IPS DF 4.7 (cell line): ENCODE results near the gene UFD1.

Source experiments
- DNase-seq: peaks from one replicate; pipeline ENCODE4 v3.0.0-alpha.2; 2013; ENCODE audit warnings: low spot score; ENCODE audit errors: extremely low read depth

Gene UFD1

GRCh38 chr22:19471572-19471971 lies 7.4 kb downstream of the UFD1 start:
- no peak for DNase-seq

GRCh38 chr22:19470010-19470409 lies 9.0 kb downstream of the UFD1 start:
- DNase-seq, result no peak

DNA sequence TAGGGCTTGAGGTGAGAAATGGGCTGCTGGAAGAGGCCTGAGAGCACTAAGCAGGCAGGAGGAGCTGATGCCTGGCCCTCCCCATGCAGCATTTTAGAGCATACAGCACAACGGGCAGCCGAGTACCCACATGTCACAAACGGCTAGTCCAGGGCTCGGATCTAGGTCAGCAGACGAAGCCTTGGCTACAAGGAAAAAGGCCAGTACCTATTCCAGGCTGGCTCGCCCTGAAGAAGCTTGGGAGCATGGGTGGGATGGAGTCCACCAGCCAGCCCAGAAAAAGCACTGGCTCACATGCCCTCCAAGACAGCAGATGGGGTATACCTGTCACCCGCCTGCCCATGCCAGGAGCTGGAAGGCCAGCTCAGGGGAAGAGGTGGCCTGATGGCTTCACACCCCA lies 9.6 kb downstream of the UFD1 start:
- DNase-seq, result no peak

DNA sequence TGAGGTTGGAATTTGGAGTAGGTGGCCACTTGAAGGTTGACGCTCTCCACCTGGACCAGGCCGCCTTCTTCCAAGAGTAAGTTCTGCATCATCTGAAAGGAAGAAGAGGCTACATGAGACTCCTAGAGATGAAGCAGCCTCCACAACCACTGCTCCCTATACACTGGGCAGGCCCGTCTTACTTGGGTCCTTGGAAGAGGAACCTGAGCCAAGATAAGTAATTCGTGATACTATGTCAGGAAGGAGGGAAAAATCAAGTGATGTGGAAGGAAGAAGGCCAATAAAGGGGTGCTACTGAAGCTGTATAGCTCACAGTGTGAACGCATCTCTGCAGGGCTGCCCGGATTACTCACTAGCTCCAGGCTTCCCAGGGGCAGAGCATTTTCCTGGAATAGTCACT lies 11.1 kb downstream of the UFD1 start:
- DNase-seq, result no peak

GRCh38 chr22:19466848-19467752 lies 11.9 kb downstream of the UFD1 start:
- DNase-seq, result no peak

DNA sequence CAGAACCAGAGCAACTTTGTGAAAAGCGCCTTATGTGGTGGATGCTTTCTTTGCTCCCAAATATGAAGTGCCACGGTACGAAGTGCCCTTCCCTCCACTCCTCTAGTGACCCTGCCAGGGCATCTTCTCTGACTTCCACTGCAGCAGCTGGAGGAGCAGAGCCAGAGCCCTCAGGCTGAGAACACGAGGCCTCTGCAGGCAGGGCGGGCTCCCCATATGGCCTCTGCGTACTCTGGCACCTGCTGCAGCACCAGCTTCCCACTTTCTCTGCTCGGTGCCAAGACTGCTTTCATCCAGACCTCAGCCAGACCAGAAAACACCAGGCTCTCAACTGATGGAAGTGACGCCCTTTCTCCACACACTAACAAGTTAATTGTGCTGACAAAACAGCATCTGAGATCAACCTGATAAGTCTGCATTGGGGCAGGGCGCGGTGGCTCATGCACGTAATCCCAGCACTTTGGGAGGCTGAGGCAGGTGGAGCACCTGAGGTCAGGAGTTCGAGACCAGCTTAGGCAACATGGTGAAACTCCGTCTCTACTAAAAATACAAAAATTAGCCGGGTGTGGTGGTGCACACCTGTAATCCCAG lies 12.8 kb downstream of the UFD1 start:
- no peak for DNase-seq

GRCh38 chr22:19464975-19465374 lies 14.0 kb downstream of the UFD1 start:
- no peak for DNase-seq

- DNase-seq, result no peak
Observed at GRCh38 chr22:19464546-19464945, 14.4 kb downstream of the UFD1 start.

- DNase-seq, result no peak
Observed at GRCh38 chr22:19463491-19464469, 15.2 kb downstream of the UFD1 start.

GRCh38 chr22:19463008-19463407 lies 16.0 kb downstream of the UFD1 start:
- no peak for DNase-seq

DNA sequence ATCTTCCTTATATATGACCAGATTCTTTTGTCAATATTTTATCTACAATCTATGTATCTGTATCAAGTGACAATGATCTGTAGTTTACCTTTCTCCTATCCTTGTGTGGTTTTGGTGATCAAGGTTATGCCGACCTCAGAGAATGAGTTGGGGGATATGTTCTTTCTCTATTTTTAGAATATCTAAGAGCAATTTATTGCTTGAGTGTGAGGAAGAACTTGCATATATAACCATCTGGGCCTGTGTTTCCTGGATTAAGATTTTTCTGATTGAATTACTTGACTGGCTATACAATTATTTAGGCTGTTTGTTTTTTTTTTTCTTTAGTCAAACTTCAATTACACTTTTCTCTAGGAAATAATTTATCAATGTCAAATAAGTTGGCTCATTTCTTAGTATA lies 17.5 kb downstream of the UFD1 start:
- DNase-seq, result no peak

- no peak for DNase-seq
Observed at GRCh38 chr22:19460036-19460435, 19.0 kb downstream of the UFD1 start.

- no peak for DNase-seq
Observed at GRCh38 chr22:19457828-19458428, 21.1 kb downstream of the UFD1 start.

- DNase-seq, result no peak
Observed at GRCh38 chr22:19456541-19456940, 22.5 kb downstream of the UFD1 start.

GRCh38 chr22:19455585-19456370 lies 23.2 kb downstream of the UFD1 start:
- DNase-seq, result no peak

DNA sequence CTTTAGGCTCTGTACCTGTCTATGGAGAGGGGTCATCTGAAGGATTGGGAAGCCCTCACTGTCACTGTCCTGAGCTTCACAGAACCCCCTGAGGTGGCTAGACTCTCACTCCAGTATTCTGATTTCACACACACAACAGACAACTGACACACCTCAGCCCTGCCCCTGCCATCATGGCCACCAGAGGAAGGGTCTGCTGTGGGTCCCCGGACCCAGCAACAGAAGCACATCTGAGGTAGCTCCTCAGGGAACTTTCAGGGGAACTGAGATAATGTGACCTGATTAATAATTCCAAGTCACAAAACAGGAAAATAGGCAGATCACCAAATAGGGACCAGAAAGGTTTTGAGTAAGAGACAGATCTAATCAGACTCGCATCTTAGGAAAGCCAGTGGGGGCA lies 24.0 kb downstream of the UFD1 start:
- DNase-seq, result no peak

- DNase-seq, result no peak
Observed at GRCh38 chr22:19454156-19454555, 24.8 kb downstream of the UFD1 start.

GRCh38 chr22:19453718-19454117 lies 25.3 kb downstream of the UFD1 start:
- DNase-seq, result no peak

DNA sequence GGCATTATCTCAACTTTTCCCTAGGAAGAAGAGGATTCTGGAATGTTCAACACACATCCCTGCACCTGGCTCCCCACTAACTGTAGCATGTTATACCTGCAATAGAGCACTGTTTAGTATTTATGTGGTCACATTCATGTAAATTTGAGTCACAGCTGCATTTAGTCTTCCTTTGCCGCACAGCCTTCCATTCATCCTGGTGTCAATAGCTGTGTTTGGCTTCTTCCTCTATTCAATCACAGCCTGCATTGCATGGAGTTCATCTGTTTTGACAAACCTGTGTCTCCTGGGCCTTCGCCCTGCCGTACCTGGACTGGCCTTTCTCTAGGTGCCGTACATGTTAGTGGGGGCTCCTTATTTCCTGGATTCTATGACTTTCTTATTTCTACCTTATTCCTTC lies 27.4 kb downstream of the UFD1 start:
- no peak for DNase-seq

GRCh38 chr22:19450363-19451175 lies 28.4 kb downstream of the UFD1 start:
- no peak for DNase-seq
